ENCODE results near the gene EDN1. TPM values are rescaled to one million over a fixed set of nuclear protein-coding genes. Genes with fewer than 3 reads are reported as not detected.

Gene EDN1
- total and polyA plus RNA-seq, 12 donors: 0.18 to 7.9 (median 1.6) TPM

- 89 to 96% (median 90%) methylated on average over 3 of the region's 3 CpGs for WGBS, 4 donors
- intact Hi-C loops (cut with DNase I): loop anchor here in 1 of 2 donors (10.0 kb wide), 1 partner anchor 308 kb away; no protein-coding TSS in a partner anchor
- no peaks in the 10 kb centered on the region for H3K4me1 ChIP-seq (replicated peaks in 1 of 2)
- no peaks in the 10 kb centered on the region for H3K36me3 ChIP-seq (replicated peaks in 1 of 2)
- H3K27ac ChIP-seq: no peak overlapping the region
- H3K9me3 ChIP-seq (replicated peaks in 1 of 3): no peaks in the 10 kb centered on the region
- H3K27me3 ChIP-seq: no peaks in the 10 kb centered on the region
- no peak overlapping the region for H3K4me3 ChIP-seq
- no peak for DNase-seq
- no peak for TF ChIP-seq POLR2A (IDR thresholded peaks at IDR 0.05)
- no peak for TF ChIP-seq CTCF (IDR thresholded peaks at IDR 0.05)
Observed at GRCh38 chr6:12296604-12297003, 6.4 kb downstream of the EDN1 start.

- H3K36me3 ChIP-seq (replicated peaks in 1 of 2): no peaks in the 10 kb centered on the region
- DNase-seq: no peak
- H3K9me3 ChIP-seq (replicated peaks in 1 of 3): no peaks in the 10 kb centered on the region
- TF ChIP-seq POLR2A (IDR thresholded peaks at IDR 0.05): no peak
- TF ChIP-seq CTCF (IDR thresholded peaks at IDR 0.05): no peak
- no peaks in the 10 kb centered on the region for H3K4me1 ChIP-seq (replicated peaks in 1 of 2)
- 79 to 90% (median 86%) methylated on average over 3 of the region's 3 CpGs for WGBS, 4 donors
- no peak overlapping the region for H3K4me3 ChIP-seq
- no peak overlapping the region for H3K27ac ChIP-seq
- intact Hi-C loops (cut with DNase I): loop anchor here in 1 of 2 donors (10.0 kb wide), 1 partner anchor 307 kb away; no protein-coding TSS in a partner anchor
- no peaks in the 10 kb centered on the region for H3K27me3 ChIP-seq
Observed at GRCh38 chr6:12297363-12298016, 7.3 kb downstream of the EDN1 start.

GRCh38 chr6:12298017-12298978 is 8.1 kb downstream of the EDN1 start:
- Histone ChIP-seq H3K27me3 (no peaks in the 10 kb centered on the region), H3K27ac (no peak overlapping the region), H3K4me3 (no peak overlapping the region), H3K9me3 (replicated peaks in 1 of 3) (no peaks in the 10 kb centered on the region), H3K4me1 (replicated peaks in 1 of 2) (no peaks in the 10 kb centered on the region), H3K36me3 (replicated peaks in 1 of 2) (no peaks in the 10 kb centered on the region)
- intact Hi-C loops (cut with DNase I): loop anchor here in 1 of 2 donors (10.0 kb wide), 1 partner anchor 307 kb away; no protein-coding TSS in a partner anchor
- TF ChIP-seq CTCF (IDR thresholded peaks at IDR 0.05) (no peak), POLR2A (IDR thresholded peaks at IDR 0.05) (no peak)
- no peak for DNase-seq
- WGBS, 4 donors: 80 to 96% (median 93%) methylated on average over 7 of the region's 7 CpGs

GRCh38 chr6:12298995-12299394 is 8.8 kb downstream of the EDN1 start:
- no peaks in the 10 kb centered on the region for H3K36me3 ChIP-seq (replicated peaks in 1 of 2)
- TF ChIP-seq CTCF (IDR thresholded peaks at IDR 0.05): no peak
- TF ChIP-seq POLR2A (IDR thresholded peaks at IDR 0.05): no peak
- no peaks in the 10 kb centered on the region for H3K27me3 ChIP-seq
- no peak overlapping the region for H3K4me3 ChIP-seq
- intact Hi-C loops (cut with DNase I): loop anchor here in 1 of 2 donors (10.0 kb wide), 1 partner anchor 306 kb away; no protein-coding TSS in a partner anchor
- no peaks in the 10 kb centered on the region for H3K9me3 ChIP-seq (replicated peaks in 1 of 3)
- WGBS, 4 donors: 44 to 74% (median 71%) methylated on average over 1 of the region's 1 CpG
- no peak for DNase-seq
- H3K27ac ChIP-seq: no peak overlapping the region
- H3K4me1 ChIP-seq (replicated peaks in 1 of 2): no peaks in the 10 kb centered on the region

All from adrenal gland (tissue), 12 donors.